Stimulated activated CD8-positive, alpha-beta memory T cell treated with anti-CD3 and anti-CD28 coated beads, Interleukin-15, amount 100 ng/mL, for 48 hours (primary cell): ENCODE measurements around the gene PDE2A.

Experiments
- DNase-seq, 2 donors: peaks; one replicate each; pipeline ENCODE4 v3.0.0-alpha.2; 2020; ENCODE audit warnings: low read depth in 2 of 2

Gene PDE2A

DNA sequence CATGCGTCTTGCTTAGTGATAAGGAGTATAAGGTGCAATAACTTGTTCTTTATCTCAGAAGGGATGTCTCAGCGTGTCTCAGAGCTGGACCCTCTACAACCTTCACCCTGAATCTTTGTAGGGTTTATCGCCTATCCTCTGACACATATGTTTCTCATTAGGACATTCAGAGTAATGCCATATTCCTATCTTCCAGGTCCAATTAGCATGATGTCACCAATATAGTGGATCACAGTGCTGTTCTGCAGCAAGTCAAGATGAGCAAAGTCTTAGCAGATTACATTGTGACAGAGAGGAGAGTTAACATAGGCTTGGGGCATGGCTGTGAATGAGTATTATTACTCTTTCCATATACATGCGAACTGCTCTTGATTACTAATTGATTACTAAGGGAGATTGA, 129.6 kb downstream of the PDE2A start:
- DNase-seq: no peak

DNA sequence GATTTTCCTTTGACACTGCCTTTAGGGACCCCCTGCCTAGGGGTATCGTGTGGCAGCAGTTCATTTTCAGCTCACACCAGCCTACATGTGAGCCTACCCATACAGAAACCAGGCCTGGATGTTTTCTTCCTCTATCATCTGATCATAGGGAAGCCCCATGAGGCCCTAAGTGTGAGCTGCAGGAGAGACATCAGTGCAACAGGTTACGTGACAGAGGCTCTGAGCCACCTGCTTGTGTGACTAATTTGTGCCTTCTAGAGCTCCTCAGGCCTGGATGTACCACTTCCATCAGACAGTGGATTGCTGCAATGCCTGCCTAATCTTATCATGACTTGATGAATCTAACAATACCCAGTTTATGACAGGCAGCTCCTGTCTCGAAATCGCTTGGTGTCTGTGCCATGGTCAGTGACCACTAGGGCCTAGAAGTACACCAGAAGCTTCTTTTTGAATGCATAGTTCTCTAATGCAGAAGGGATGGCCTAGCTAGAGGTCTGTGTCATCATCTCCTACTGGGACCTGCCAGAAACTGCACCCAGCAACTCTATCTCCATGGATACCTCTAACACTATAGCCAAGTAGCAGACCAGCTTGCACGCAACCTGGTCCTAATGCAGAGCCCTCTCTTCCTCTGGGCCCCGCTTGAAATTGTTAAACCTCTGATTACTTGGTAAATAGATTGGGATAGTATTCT, 130.2 kb downstream of the PDE2A start:
- DNase-seq: no peak

DNA sequence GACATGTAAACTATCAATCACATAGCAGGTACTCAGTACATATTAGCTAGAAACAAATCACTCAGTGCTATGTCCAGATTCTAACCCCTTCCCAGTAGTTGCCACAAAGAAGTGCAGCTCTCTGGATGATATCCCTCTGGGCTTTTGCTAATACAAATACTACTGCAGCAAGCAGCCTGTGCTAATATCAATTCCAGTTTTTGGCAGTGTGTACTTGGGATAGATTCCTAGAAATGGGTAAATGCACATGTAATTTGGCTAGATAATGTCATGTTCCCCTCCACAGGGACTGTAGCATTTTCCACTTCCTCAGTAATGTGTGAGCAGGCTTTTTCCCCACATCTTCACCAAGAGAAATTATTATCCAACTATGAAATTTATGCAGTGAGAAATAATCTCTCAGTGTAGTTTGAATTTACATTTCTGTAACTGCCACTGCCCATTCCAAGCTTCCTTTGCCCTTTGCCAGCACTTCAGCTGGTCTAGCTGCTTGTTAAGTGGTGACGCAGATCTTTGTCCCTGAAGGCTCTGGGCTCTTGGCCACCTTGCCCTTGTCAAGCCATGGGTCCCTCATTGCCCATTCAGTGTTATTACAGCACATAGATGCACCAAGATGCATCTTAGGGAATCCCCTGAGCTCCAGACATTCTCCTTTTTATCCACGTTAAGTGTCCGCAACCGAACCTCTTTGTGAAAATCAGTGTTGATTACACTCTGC, 132.8 kb downstream of the PDE2A start:
- DNase-seq: no peak

DNA sequence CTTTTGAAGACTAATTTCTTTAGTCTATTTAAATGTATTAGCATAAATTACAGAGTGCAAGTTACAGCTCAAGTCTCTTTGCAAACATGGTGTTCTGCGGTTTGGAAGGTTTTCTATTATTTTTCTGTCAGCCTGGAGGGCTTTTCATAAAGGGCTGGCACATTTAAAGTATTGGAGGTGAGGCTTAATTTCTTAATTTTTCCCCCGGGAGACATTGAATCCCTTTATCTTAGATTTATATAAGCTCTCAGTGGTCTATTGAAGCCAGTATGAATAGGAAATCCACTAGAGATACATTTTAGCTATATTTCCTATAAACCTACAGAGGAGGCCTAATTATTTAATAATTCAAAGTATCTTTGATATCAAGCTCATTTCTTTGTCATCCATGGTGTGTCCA, 137.2 kb downstream of the PDE2A start:
- DNase-seq: no peak

DNA sequence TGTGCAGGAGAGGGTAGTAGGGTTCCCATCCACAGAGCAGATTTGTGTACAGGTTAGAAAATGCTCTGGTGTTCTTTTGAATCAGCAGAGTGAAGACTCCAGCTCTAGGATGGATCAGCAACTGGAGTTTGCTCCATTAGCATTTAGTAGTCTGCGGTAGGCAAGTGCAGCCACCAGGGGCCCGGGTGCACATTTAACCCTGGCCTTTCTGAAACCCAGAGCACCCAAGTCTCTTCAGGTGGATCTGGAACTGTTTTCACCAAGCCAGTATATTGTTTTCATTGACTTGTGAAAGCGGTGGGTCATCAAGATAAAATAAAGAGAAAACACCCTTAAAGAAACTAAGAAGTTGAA, 139.1 kb downstream of the PDE2A start:
- no peak for DNase-seq

DNA sequence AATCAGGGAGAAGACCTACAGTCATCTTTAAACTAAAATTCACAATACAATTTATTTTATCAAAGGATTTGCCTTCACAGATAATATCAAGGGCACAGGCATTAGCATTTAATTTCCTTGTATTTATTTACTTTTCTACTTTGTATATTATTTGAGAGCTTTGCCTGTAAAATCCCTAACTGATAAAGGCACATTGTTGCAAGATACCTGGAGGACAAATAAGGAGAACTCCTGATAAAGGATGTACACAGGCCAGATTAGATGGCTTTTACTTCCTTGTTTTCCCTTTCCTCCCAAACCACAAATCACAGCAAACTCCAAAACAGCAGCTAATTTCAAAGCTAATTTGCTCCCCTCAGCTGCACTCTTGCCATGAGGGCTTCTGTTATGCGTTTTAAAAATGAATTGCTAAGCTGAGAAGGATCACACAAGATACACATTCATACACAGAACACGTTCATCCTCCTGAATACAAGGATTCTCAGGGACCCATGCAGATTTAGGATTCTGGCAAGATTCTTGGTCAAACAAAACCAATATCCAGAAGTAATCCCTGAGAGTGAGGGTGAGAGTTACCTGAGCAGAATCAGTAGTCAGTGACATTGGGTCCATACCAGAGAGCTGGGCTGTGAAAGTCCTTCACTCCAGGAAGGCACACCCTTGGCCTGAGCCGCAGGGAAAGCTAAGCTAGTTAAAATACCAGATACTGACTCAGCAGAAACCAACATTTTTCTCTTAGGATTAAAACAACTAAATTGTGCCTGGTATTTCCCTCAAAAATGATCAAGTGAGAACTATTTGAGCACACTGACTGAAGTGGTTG, 139.6 kb downstream of the PDE2A start:
- DNase-seq: no peak

DNA sequence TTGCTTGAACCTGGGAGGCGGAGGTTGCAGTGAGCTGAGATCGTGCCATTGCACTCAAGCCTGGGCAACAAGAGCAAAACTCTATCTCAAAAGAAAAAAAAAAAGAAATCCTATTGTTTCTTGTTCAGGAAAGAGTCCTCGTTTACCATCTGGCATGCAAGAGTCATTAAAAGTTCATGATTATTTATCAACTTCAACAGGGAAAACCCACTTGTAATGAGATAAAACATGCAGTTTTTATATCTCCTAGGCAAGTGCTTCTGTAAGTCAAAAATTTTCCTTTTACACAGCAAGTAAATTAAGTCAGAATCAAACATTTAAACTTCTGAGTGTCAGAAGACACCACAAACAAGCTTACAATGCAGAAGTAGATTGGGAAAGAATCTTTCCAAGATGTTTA, 145.2 kb downstream of the PDE2A start:
- no peak for DNase-seq

DNA sequence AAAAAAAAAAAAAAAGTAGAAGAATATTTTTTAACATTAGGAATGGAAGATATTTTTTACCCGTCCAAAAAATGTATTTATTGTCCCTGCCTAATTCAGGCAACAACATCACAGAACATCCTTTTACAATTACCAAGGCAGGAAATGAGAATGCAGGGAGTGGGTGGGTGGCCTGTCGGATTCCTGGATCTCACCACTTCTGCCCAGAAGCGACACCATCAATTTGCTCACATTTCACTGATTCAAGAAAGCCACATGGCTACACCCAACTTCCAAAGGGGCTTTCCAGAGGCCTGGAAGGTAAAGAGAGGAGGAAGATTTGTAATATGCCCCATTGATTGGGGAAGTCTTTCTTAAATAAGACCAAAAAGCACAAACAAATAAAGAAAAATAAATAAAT, 146.1 kb downstream of the PDE2A start:
- DNase-seq: no peak
